A673 (cell line): ENCODE data around the gene COL4A1.

ENCODE experiments used
- EZH2 ChIP-seq: fragments of 200-600 bp; sonication (generic); IDR thresholded peaks from 2 replicates; pipeline ENCODE4 v1.6.1; 2017; ENCODE audit warnings: borderline replicate concordance, low read depth, mild to moderate bottlenecking, mixed read lengths, antibody characterized with exemption, low read length; ENCODE audit not compliant: poor library complexity, severe bottlenecking
- TF ChIP-seq, protein P1 (sequence below): fragments of 300-800, 200-600 bp; sonication (generic); conservative IDR thresholded peaks from 2 replicates; pipeline ENCODE4 v1.5.1; 2017; ENCODE audit warnings: low read depth, mild to moderate bottlenecking, antibody characterized with exemption, low read length, moderate library complexity, mixed read lengths

DNA sequence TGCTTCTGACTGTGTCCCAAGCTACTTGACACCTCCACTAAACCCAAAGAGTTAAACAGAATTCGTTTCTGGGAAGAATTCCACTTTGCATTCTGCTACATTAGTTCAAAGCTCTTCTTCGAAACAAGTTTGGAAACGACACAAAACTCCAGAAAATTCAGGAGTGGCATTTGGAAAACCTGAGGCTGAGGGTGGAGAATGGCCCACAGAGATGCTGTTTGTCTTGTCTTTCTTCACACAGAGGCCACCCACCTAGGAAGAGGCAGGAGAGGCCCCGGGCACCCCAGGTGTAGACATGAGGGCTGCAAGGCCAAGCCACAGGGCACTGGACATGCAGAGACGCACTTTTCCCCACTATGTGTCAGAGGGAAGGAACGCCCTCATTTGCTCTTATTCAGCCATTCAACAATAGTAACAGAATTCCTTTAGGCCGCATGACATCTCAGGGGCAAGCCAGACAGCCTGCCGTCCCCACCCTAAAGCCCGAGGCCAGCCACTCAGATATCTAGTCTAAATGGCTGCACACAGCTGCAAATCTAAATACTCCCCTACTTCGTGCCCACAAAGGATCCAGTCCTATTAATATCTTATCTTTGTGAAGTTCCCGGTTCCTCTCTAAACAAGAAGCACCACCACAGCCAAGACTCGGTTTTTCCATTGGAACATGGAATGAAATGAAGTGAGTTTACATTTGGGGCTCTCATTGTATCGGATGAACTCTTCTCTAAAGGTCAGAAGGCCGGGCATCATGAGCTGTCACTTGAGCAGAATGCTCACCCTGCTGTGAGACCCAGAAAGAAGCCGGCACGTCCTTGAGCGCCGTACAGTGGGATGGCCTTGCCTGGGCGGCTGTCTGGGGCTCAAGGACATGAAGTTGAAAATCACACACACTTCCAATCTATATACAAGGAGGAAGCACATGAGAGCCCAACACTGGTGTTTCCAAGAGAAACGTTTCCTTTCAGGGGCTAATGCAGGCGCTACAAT, 19.8 kb downstream of the COL4A1 start:
- TF ChIP-seq EZH2, result no peak
- TF ChIP-seq, protein P1, sequence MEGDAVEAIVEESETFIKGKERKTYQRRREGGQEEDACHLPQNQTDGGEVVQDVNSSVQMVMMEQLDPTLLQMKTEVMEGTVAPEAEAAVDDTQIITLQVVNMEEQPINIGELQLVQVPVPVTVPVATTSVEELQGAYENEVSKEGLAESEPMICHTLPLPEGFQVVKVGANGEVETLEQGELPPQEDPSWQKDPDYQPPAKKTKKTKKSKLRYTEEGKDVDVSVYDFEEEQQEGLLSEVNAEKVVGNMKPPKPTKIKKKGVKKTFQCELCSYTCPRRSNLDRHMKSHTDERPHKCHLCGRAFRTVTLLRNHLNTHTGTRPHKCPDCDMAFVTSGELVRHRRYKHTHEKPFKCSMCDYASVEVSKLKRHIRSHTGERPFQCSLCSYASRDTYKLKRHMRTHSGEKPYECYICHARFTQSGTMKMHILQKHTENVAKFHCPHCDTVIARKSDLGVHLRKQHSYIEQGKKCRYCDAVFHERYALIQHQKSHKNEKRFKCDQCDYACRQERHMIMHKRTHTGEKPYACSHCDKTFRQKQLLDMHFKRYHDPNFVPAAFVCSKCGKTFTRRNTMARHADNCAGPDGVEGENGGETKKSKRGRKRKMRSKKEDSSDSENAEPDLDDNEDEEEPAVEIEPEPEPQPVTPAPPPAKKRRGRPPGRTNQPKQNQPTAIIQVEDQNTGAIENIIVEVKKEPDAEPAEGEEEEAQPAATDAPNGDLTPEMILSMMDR, result no peak
